Neutrophil (primary cell): ENCODE results near the gene MPST.
A peak's percentile ranks its signal among the peaks of the same experiment; 100 is the strongest.

Experiments used
- H3K27ac ChIP-seq: fragments of 200-600 bp; sonication (generic); 2 replicates; pipeline ENCODE4 v1.5.1; 2016; ENCODE audit warnings: mild to moderate bottlenecking, moderate library complexity
- H3K27me3 ChIP-seq: fragments of 200-600 bp; sonication (generic); 2 replicates; pipeline ENCODE4 v1.6.0; 2016; ENCODE audit warnings: mild to moderate bottlenecking
- H3K36me3 ChIP-seq: fragments of 200-600 bp; sonication (generic); 2 replicates; pipeline ENCODE4 v1.5.1; 2017
- H3K4me1 ChIP-seq, 2 experiments: fragments of 200-600 bp in 1 of 2; sonication (generic) in 1 of 2; 1 replicate in 1 of 2; 2 replicates in 1 of 2; pipeline versions ENCODE4 v1.5.1 to v1.6.1; 2013 to 2016; ENCODE audit warnings: low read depth in 1 of 2, low read length in 1 of 2, mild to moderate bottlenecking in 1 of 2, moderate library complexity in 1 of 2; ENCODE audit not compliant: control insufficient read depth in 1 of 2, insufficient read depth in 1 of 2
- H3K4me3 ChIP-seq, 2 experiments: fragments of 200-600 bp in 1 of 2; sonication (generic) in 1 of 2; 1 replicate in 1 of 2; 2 replicates in 1 of 2; pipeline ENCODE4 v1.5.1; 2013 to 2016; ENCODE audit warnings: low read depth in 1 of 2, low read length in 1 of 2, mild to moderate bottlenecking in 1 of 2, moderate library complexity in 1 of 2
- H3K9me3 ChIP-seq: fragments of 200-600 bp; sonication (generic); 2 replicates; pipeline ENCODE4 v1.5.1; 2016
- CTCF ChIP-seq: fragments of 200-600 bp; sonication (generic); IDR thresholded peaks from 2 replicates; pipeline ENCODE4 v1.5.1; 2016; ENCODE audit warnings: antibody characterized with exemption

The MPST gene

GRCh38 chr22:37072673-37073072, 53.1 kb downstream of the MPST start:
- no peak for TF ChIP-seq CTCF
- no peak overlapping the region for H3K27ac ChIP-seq
- H3K4me1 ChIP-seq = no peaks in the 10 kb centered on the region
- H3K27me3 ChIP-seq = peaks cover 75% of the 10 kb centered on the region
- H3K9me3 ChIP-seq = no peaks in the 10 kb centered on the region
- no peaks in the 10 kb centered on the region for H3K36me3 ChIP-seq
- H3K4me3 ChIP-seq = no peak overlapping the region

- Histone ChIP-seq H3K36me3 (no peaks in the 10 kb centered on the region), H3K27me3 (peaks cover 69% of the 10 kb centered on the region), H3K9me3 (no peaks in the 10 kb centered on the region), H3K4me1 (no peaks in the 10 kb centered on the region), H3K27ac (no peak overlapping the region), H3K4me3 (no peak overlapping the region)
- TF ChIP-seq CTCF = no peak
Observed at GRCh38 chr22:37074537-37074936, 55.0 kb downstream of the MPST start.

GRCh38 chr22:37075046-37075445, 55.5 kb downstream of the MPST start:
- no peak overlapping the region for H3K4me3 ChIP-seq
- peaks cover 69% of the 10 kb centered on the region for H3K27me3 ChIP-seq
- no peak for TF ChIP-seq CTCF

GRCh38 chr22:37075822-37076433, 56.4 kb downstream of the MPST start:
- Histone ChIP-seq H3K27ac (no peak overlapping the region), H3K36me3 (no peaks in the 10 kb centered on the region), H3K27me3 (peaks cover 61% of the 10 kb centered on the region), H3K4me1 (no peaks in the 10 kb centered on the region), H3K9me3 (no peaks in the 10 kb centered on the region), H3K4me3 (no peak overlapping the region)
- no peak for TF ChIP-seq CTCF

More at GRCh38 chr22:37075046-37075445, 55.5 kb downstream of the MPST start:
- Histone ChIP-seq H3K9me3 (no peaks in the 10 kb centered on the region), H3K36me3 (no peaks in the 10 kb centered on the region), H3K4me1 (no peaks in the 10 kb centered on the region), H3K27ac (no peak overlapping the region)

GRCh38 chr22:37077802-37078448, 58.4 kb downstream of the MPST start:
- no peaks in the 10 kb centered on the region for H3K36me3 ChIP-seq
- H3K4me3 ChIP-seq = no peak overlapping the region
- peaks cover 53% of the 10 kb centered on the region for H3K27me3 ChIP-seq
- peak; percentile 82 for TF ChIP-seq CTCF
- H3K9me3 ChIP-seq = no peaks in the 10 kb centered on the region
- no peaks in the 10 kb centered on the region for H3K4me1 ChIP-seq
- no peak overlapping the region for H3K27ac ChIP-seq
